NOMO-1 treated with DMSO at 0.1 percent for 48 hours (cell line): Measurements from ENCODE around the gene GLB1L2.
"Not testable (repeated sequence)": the region's sequence is repeated elsewhere in the genome, so short reads cannot be mapped to it uniquely, and the experiment has no call there.

Experiments
- DNase-seq: peaks from one replicate; lab custom pipeline; 2025; ENCODE audit not compliant: unreplicated experiment; lab: John Stamatoyannopoulos, UW

The GLB1L2 gene

DNA sequence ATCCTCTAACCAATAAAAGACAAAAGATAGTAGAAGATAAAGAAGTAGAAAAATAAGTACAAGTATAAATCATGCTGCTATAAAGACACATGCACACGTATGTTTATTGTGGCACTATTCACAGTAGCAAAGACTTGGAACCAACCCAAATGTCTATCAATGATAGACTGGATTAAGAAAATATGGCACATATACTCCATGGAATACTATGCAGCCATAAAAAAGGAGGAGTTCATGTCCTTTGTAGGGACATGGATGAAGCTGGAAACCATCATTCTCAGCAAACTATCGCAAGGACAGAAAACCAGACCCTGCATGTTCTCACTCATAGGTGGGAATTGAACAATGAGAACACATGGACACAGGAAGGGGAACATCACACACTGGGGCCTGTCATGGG is 10.4 kb upstream of the GLB1L2 start:
- not testable (repeated sequence) for DNase-seq

DNA sequence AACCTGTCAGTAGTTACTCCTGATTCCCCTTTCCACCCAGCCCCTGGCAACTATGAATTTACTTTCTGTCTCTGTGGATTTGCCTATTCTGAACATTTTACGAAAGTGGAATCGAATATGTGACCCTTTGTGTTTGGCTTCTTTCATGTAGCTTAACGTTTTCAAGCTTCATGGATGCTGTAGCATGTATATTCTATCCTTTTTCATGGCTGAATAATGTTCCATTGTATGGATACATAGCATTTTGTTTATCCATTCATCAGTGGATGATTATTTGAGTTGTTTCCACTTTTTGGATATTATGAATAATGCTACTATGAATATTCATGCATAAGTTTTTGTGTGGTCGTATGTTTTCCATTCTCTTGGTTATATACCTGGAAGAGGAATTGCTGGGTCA is 9.2 kb upstream of the GLB1L2 start:
- no peak for DNase-seq

DNA sequence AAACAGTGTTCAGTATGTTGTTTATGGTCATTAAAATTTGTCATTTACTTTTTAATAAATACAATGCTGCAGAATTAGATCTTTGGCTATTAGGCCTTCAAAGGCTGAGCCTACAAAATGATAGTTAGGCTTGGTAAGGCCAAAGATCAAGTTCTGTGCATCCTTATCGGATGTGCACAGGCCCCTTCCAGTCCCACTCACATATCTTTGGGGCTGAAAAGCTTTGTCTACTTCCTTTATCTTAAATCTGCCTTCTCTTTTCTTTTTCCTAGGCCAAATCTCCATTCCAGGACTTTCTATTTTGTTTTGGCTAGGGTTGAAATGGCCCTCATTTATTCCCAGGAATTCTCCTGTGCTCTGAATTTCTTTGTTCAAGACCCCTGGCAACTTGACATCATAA is 3.4 kb upstream of the GLB1L2 start:
- no peak for DNase-seq

DNA sequence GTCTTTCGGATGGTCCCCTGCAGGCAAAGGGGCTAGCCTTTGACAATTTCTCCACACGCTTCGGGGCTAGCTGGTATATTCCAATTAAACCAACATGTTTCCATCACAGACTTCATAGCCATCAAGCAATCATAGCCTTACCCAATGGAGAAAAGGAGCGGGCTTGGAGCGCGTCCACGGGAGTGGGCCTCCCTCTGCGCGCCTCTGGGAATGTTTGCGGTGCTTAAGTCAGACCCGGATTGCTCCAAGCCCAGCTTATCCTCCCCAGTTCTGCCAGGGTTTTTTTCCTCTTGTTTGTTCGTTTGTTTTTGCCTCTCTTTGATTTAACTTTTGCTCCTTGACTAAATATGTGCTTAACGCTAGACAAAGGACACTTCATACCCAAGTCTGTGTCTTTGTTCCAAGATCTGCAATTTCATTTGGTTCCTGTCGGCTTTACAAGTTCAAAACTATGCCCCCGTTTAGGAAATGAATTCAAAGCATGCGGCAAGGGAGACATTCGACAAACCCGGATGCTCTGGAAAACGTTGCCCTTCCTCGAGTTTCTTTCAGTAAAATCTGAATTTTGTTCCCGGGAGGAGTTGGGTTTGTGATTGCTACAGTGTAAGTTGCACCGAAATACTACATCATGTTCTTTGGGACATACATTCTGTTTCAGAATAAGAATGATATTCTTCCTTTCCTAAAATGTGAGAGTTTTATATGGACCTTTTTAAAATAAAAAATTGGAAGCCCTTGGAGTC is 1.0 kb upstream of the GLB1L2 start:
- DNase-seq, result no peak

DNA sequence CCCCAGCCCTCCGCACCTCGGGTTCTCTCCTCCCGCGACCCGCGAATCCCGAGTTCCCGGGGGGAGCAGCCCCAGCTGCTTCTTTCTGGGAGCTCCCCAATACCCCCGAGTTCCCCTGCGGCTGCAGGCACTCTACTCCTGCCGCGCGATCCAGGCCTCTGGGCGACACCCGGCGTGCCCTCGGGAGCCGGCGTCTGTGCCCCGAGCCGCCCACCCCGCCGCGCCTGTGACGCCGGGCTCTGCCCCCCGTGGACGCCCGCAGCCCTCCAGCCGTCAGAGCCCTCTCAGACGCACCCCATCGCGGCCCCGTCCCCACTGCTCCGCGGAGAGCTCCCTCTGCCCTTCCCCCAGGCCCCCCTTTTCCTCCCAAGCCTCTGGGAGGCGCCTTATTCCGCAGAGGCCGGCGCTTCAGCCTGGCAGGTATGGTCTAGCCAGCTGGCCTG is 422 bp downstream of the GLB1L2 start:
- DNase-seq, result no peak

DNA sequence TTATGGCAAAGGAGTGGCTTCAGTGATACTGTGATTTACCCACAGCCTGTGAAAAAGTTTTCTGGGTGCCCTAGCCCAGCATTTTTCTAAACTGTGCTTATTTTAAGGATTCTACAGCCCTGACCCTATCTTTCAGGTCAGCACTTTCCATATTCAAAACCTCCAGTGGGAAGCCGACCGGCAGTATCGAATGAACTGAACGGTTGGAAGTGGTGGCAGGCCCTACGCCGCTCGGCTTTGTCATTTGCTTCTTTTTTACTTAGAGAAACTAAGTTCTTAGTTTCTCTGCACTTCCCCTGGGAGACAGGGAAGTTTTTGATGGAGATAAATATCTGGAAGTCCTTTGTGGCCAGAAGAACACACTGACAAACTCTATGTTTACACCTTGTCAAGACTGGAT is 994 bp downstream of the GLB1L2 start:
- no peak for DNase-seq

DNA sequence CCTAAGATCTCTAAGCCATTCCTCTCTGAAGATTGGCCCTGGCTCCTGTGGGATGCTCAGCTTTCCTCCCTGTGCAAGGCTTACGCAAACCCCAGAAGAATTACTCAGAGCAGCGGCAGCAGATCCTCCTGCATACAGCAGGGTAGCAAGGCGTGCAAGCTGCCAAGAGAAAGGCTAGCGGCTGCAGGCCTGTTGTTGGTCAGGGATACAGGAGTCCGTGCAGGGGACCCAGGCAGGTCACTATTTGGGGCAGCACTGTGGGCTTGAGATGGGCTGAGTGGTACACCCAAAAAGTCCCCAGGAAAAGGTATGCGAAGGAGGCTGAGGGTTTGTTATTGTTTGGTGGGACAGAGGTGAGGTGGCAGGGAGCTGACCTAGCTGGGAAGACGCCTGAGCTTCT is 1.5 kb downstream of the GLB1L2 start:
- no peak for DNase-seq

DNA sequence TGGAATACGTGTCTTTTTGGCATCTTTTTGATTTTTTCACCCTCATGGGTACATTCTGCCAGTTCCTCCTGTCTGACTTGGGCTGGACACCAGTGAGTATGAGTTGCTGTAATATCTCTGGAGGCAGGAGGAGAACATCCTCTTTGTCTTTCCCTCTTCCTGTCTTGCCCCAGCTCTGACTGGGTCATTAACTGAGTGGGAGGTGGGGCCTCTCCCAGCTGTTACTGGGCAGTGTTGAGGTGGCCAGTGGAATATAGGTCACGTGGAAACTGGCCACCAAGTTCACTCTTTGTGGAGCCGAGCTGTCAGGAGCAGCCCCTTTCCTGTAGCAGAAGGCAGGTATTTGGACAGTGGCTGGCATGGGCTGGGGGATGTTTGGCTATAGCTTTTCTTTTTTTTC is 2.2 kb downstream of the GLB1L2 start:
- DNase-seq, result no peak

DNA sequence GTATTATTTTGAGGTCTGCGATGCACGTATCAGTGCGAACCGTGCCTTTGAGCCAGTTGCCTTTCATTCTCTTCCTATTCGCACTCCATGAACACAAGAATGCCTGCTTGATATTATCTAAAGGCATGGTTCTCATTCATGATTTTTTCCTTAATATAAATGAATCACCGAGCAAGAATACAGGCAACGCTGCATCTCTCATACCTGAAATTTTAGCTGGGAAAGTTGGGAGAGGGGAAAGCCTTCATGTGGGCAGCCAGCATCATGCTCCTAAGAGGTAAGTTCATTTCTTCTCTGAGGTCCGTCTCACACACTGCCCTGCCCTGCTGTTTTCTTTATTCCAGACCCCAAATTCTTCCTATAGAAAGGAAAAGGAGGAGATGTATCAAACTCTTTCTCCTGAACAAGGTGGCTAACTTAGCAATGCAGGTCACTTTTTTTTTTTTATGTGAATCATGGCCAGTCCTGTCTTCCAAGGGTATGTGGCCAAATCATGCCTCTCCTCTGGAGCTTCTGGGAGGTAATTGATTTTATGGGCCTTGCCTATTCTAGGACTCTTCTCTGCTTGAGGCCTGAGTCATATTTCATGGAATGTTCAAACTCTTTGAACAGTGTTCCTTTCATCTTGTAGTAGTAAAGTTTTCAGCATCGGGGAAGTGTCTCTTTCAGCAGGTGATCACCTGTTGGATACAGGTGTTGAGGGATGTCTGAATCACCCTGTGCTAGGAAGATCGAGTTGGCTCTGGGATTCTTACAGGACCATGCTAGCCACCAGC is 3.2 kb downstream of the GLB1L2 start:
- DNase-seq, result no peak

DNA sequence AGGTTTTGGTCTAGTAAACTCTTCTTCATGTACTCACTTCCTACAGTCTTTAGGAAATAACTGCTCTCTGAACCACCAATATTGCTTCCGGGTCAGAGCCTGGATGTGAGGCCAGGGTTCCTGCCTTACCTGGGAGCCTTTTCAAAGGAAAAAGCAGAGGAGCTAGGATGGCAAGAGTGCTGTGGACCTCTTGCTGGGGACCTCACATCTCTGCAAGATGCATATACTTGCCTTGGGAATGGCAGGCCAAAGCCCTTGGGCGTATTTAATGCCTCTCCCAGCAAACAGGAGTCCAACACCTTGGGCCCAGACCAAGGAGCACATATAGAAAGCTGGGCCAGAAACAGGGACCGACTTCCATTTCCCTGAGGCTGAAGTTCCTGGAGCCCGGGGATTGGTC is 5.3 kb downstream of the GLB1L2 start:
- DNase-seq, result no peak

DNA sequence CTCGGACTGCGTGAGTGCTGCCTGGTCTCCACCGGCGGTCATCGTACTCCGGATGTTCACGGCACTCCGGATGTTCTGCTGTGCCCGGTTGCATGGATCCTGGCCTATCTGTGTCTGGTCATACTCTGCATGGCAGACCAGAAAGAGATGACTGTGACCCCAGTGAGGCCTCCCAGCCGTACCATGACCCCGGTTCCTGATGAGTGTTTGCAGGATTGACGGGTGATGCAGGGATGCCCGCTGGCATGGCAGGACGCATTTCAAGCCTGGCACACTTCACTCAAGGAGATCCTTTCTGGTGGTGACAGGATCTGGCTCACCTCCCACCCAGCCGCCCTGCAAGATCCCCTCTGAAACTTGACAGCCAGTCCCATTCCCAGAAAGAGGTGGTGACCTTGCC is 6.3 kb downstream of the GLB1L2 start:
- DNase-seq, result no peak

DNA sequence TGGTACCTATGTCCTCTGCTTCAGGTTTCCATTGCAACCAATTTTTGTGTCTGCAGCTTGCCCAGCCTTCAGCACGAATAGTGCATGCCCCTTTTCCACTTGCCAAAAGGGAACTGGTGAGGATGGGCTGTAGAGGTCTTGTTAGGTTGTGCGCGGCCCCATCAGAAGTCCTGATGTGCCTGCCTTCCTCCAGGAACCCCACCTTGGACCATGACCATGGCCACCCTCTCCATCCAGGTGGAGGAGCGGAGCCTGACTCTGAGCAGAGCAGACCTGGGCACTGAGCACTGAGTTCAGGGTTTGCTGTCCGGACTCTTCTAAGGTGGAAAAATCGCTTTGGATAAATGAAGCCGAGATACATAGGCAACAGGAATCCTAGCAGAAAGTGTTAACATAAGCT is 6.9 kb downstream of the GLB1L2 start:
- no peak for DNase-seq

DNA sequence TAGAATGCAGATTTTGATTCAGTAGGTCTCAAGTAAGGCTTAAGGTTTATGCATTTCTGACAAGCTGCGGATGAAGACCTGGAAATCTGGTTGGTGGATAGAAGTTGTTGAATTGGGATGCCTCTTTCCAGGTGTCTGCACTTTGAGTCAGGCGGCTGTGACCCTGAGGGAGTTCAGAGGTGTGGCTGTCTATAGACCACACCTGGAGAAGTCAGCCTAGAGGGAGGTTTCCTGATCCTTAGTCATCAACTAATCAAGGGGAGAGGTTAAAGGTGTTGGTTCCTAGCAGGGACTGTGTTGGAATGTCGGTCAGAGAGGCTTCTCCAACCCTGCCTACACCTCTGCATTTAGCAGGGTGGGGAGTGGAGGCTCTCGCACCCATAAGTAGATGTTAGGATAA is 8.0 kb downstream of the GLB1L2 start:
- DNase-seq, result no peak

DNA sequence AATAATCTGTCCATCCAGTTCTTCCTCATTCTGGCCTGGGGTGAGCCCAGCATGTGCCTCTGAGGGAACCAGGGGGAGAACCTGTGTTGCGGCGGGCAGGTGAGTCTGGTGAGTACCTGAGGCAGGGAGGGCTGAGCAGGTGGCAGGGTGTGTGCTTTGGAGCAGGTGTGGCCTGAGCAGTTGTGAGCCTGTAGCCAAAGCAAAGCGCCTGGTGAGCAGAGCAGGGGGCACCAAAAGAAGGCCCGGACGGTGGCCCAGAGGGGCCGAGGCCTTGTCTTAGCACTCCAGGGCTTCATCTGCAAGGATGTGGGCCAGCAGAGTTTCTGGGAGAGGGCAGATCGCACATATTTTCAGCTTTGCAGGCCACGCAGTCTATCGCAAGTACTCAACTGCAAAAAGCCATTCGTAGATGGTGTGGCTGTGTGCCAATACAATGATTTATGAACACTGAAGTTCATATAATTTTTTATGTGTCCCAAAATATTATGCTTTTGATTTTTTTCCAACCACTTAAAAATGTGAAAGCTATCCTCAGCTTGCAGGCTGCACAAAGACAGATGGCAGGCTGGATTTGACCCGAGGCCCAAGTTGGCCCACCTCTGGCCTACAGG is 8.7 kb downstream of the GLB1L2 start:
- no peak for DNase-seq

DNA sequence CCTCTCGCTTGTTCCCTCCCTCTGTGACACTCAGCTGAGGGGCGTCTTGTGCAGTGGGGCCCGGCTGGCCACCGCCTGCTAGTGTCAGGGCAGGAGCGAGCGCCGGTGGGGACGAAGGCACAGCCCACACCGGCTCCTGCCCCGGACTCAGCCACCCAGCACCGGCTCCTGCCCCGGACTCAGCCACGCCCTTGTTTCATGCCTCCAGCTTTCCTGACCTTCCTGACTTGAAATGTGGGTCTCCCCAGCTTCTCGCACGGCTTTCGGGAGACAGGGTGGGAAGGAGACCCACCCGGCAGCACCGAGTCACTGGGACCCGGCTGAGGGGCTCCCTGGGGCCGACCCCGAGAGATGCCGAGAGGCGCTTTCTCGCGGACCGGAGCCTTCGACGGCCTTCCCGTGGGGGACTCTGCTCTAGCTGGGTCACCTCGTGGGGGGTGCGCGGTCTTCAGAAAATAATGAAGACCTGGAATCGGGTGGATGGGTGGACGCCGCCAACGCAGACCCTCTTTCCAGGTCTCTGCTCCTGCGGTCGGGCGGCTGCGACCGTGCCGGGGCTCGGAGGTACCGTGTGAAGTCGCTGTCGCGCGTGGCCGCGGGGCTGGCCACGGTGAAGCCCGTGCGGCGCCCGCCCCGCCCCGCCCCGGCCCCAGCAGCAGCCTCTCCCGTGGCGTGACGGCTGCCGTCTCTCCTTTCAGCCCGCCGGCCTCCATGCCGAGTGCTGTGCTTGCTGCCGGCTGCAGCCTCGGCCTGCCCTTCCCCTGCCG is 10.2 kb downstream of the GLB1L2 start:
- no peak for DNase-seq

DNA sequence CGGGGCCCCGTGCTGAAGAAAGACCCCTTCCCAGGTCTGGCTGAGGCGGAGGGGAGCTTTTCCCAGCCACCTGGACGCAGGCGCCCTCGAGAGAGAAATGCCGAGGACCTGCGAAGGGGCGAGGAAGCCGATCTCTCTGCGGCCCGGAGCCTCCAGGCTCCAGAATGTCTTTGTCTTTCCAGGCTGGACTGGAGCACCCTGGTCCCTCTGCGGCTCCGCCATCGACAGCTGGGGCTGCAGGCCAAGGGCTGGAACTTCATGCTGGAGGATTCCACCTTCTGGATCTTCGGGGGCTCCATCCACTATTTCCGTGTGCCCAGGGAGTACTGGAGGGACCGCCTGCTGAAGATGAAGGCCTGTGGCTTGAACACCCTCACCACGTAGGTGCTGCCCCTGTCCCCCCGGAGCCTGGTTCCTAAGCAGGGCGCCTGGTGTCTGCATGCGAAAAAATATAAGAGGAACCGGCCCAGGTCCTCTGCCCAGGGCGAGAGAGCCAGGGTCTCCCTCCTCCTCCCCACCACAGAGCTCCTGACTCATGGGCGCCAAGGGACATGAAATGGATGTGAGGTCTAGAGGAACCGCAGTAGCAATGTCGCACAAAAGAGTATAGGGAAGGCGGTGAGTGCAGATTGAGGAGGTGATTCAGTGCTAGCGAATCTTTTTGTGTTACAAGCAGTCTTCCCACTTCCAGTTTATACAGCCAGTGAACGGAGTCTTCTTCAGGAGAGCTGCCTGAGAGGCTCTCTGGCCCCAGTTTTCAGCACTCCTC is 11.0 kb downstream of the GLB1L2 start:
- no peak for DNase-seq

DNA sequence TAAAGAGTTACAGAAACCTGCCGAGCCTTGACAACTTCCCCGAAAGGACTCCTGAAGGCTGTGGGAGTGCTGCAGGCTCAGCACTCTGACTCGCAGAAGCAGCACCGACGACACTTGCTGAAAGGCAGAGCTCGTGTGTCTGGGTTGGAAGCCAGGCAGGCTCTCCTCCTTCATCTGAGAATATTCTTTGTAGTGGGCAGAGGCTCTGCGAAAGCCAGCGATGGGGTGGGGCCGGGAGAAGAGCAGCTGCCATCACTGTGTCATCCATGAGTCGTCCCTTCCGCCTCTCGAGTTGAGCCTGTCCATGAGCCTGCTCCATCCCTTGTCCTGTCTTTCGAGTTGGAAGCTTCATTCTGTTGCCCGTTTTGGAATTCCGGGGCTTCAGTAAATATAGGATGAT is 11.9 kb downstream of the GLB1L2 start:
- no peak for DNase-seq

DNA sequence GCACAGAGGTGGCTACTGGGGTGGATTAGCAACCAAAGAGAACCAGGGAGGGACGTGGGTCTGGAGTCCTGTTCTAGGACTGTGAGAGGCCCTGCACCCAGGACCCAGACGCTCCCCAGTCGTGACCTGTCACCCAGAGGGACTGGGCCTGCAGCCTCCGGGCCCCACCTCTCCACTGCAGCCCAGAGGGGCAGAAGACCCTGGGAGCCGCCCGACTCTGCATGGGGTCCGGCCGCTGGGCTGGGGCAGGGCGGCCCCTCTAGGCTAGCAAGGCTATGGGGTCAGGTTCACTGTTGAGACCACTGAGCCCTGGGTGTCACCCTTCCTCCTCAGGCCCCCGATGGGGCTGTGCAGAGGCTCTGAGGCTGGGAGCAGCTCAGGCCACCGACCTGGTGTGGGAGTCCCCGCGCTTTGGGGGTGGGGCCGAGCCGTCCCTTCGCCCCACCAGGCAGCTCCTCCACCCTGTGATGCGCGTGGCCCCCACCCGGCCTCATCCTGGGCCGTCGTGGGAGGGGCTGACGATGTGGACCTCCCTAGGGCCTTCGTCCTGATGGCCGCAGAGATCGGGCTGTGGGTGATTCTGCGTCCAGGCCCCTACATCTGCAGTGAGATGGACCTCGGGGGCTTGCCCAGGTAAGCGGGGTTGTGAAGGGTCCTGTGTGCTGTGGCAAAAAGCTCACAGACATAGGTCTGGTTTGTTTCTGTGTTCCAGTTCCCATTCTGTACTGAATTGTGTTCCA is 12.9 kb downstream of the GLB1L2 start:
- not testable (repeated sequence) for DNase-seq

DNA sequence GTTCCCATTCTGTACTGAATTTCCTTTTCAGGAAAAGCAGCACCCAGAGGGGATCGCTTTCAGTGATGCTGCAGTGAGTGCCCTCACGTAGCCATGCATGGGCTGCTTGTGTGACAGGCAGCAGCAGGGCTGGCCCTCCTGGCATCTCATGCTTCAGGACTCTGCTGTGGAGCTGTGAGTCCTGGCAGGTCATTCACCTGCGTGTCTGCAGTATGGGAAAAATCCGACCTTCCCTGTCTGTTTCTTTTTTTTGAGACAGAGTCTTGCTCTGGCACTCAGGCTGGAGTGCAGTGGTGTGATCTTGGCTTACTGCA is 13.4 kb downstream of the GLB1L2 start:
- no peak for DNase-seq
